ENCODE results near the gene ZFC3H1. TPM values are rescaled to one million over a fixed set of nuclear protein-coding genes. Genes with fewer than 3 reads are reported as not detected.

The ZFC3H1 gene
- total and polyA plus RNA-seq, 9 of the 15 experiments (the other 6 are each of a cell fraction or from before 2014, with no cell fraction given) = 14.8 to 80.5 (median 22.1) TPM

- TF ChIP-seq CREB1 (IDR thresholded peaks at IDR 0.05) (no peak), CREB1 (CRISPR knock-in tag; IDR thresholded peaks at IDR 0.05) (no peak), HNRNPLL (IDR thresholded peaks at IDR 0.05; ENCODE audit: low read depth, low read length, poor library complexity, severe bottlenecking) (no peak), ZNF740 (CRISPR knock-in tag; IDR thresholded peaks at IDR 0.05) (no peak), ZNF740 (tag; IDR thresholded peaks at IDR 0.05) (no peak), FOXM1 (IDR thresholded peaks at IDR 0.05; ENCODE audit: low read depth) (no peak), FOXM1 (CRISPR knock-in tag; IDR thresholded peaks at IDR 0.05; ENCODE audit: low read depth) (no peak), ZNF133 (CRISPR knock-in tag; IDR thresholded peaks at IDR 0.05) (no peak), ZNF586 (CRISPR knock-in tag; conservative IDR thresholded peaks at IDR 0.05) (no peak), NCOA2 (IDR thresholded peaks at IDR 0.05; ENCODE audit: partially characterized antibody in 2 of 2) (no peak)
- TF ChIP-seq, protein P1, sequence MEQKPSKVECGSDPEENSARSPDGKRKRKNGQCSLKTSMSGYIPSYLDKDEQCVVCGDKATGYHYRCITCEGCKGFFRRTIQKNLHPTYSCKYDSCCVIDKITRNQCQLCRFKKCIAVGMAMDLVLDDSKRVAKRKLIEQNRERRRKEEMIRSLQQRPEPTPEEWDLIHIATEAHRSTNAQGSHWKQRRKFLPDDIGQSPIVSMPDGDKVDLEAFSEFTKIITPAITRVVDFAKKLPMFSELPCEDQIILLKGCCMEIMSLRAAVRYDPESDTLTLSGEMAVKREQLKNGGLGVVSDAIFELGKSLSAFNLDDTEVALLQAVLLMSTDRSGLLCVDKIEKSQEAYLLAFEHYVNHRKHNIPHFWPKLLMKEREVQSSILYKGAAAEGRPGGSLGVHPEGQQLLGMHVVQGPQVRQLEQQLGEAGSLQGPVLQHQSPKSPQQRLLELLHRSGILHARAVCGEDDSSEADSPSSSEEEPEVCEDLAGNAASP (IDR thresholded peaks at IDR 0.05) = no peak
These were observed 79.3 kb downstream of the ZFC3H1 start (continued) for GRCh38 chr12:71584356-71584755.

All from K562 (cell line).